ENCODE data around the gene BRD3OS. TPM values are rescaled to one million over a fixed set of nuclear protein-coding genes. Genes with fewer than 3 reads are reported as not detected.

BRD3OS gene
- 10 to 100 TPM in 1 of 3 donors, 1 to 10 TPM in 2; 3.6 to 17.6 (median 4.9) TPM for total RNA-seq
- long read RNA-seq, donor 1, full-length matches to known transcripts, result 25 of 44 reads
- long read RNA-seq, donor 1, partial matches to known transcripts, result 1 of 44 reads
- long read RNA-seq, donor 1, other reads (novel, unspliced or antisense), result 18 of 44 reads
- long read RNA-seq, donor 2, full-length matches to known transcripts, result 11 of 12 reads
- long read RNA-seq, donor 2, partial matches to known transcripts, result 1 of 12 reads
- long read RNA-seq, donor 2, other reads (novel, unspliced or antisense), result 0 of 12 reads

GRCh38 chr9:134024828-134025605 is at the start of gene BRD3OS:
TSS of gene BRD3OS (plus strand) at chr9:134025481. CDS start at chr9:134026748, 1,267 bp downstream.
- Histone ChIP-seq H3K4me1 (ENCODE audit: low read depth) (peaks cover 6% of the 10 kb centered on the region), H3K36me3 (ENCODE audit: low read depth) (no peaks in the 10 kb centered on the region), H3K9me3 (no peaks in the 10 kb centered on the region), H3K4me3 (peak within 1 kb of the TSS; percentile 50)
- TF ChIP-seq, protein P1, sequence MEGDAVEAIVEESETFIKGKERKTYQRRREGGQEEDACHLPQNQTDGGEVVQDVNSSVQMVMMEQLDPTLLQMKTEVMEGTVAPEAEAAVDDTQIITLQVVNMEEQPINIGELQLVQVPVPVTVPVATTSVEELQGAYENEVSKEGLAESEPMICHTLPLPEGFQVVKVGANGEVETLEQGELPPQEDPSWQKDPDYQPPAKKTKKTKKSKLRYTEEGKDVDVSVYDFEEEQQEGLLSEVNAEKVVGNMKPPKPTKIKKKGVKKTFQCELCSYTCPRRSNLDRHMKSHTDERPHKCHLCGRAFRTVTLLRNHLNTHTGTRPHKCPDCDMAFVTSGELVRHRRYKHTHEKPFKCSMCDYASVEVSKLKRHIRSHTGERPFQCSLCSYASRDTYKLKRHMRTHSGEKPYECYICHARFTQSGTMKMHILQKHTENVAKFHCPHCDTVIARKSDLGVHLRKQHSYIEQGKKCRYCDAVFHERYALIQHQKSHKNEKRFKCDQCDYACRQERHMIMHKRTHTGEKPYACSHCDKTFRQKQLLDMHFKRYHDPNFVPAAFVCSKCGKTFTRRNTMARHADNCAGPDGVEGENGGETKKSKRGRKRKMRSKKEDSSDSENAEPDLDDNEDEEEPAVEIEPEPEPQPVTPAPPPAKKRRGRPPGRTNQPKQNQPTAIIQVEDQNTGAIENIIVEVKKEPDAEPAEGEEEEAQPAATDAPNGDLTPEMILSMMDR (IDR thresholded peaks at IDR 0.05), result no peak
- intact Hi-C loops (cut with DNase I, micrococcal nuclease), result no loop called here
- DNase-seq (peak; percentile 95 to 98 (median 95)), ATAC-seq (peak; percentile 98)

- intact Hi-C loops (cut with DNase I, micrococcal nuclease), result no loop called here
- DNase-seq (no peak), ATAC-seq (no peak)
- no peaks in the 10 kb centered on the region for H3K36me3 ChIP-seq (ENCODE audit: low read depth)
- TF ChIP-seq, protein P1 (IDR thresholded peaks at IDR 0.05), result no peak
- no peaks in the 10 kb centered on the region for H3K9me3 ChIP-seq
- H3K4me1 ChIP-seq (ENCODE audit: low read depth), result peaks cover 32% of the 10 kb centered on the region
- H3K4me3 ChIP-seq, result no peak overlapping the region
Observed at GRCh38 chr9:133975511-133975910, 49.8 kb upstream of the BRD3OS start.

GRCh38 chr9:133976191-133976861 is 49.0 kb upstream of the BRD3OS start:
- H3K36me3 ChIP-seq (ENCODE audit: low read depth), result no peaks in the 10 kb centered on the region
- TF ChIP-seq, protein P1 (IDR thresholded peaks at IDR 0.05), result no peak
- no peak overlapping the region for H3K4me3 ChIP-seq
- intact Hi-C loops (cut with DNase I, micrococcal nuclease), result no loop called here
- H3K4me1 ChIP-seq (ENCODE audit: low read depth), result peaks cover 27% of the 10 kb centered on the region
- no peaks in the 10 kb centered on the region for H3K9me3 ChIP-seq
- ATAC-seq, result no peak
- peak in 1 of 3 donors; percentile 34 for DNase-seq

- Histone ChIP-seq H3K4me1 (ENCODE audit: low read depth) (peaks cover 22% of the 10 kb centered on the region), H3K4me3 (no peak overlapping the region), H3K9me3 (no peaks in the 10 kb centered on the region), H3K36me3 (ENCODE audit: low read depth) (no peaks in the 10 kb centered on the region)
- peak in 2 of 3 donors; percentile 27 to 50 for DNase-seq
- ATAC-seq, result no peak
- intact Hi-C loops (cut with DNase I, micrococcal nuclease), result no loop called here
- TF ChIP-seq, protein P1 (IDR thresholded peaks at IDR 0.05), result no peak
Observed at GRCh38 chr9:133976887-133977286, 48.4 kb upstream of the BRD3OS start.

DNA sequence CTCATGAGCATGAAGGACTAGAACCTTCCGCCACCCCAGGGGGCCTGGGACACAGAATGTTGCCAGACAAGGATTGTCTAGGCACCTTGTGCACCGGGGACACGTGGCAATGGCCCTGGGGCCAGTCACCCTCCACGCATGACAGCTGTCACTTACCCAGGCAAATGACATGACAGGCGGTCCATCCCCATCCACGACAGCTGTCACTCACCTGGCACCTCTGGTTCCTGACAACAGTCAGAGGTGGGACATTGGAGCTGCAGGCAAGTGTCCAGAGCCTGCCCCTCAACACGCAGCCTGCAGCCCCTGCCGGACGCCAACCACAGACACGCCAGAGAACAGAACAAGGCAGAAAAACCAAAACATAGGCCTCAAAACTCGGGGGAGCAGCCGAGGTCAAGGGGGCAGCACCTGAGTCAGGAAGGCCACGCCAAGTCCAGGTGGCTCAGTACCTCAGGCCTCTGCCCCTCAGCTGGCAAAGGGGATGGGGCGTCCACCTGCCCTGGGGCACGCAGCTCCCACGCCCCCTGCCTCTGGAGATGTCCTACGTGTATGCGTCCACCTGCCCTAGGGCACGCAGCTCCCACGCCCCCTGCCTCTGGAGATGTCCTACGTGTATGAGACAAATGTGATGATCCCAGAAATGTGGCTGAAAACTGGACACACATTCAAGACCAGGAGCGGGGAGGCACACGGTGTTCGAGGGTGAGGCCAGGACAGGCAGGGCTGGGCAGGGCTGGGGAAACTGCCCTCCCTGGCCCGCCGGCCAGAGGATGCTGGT is 47.7 kb upstream of the BRD3OS start:
- Histone ChIP-seq H3K4me3 (no peak overlapping the region), H3K36me3 (ENCODE audit: low read depth) (no peaks in the 10 kb centered on the region), H3K4me1 (ENCODE audit: low read depth) (peaks cover 16% of the 10 kb centered on the region), H3K9me3 (no peaks in the 10 kb centered on the region)
- intact Hi-C loops (cut with DNase I, micrococcal nuclease), result no loop called here
- ATAC-seq, result no peak
- peak in 2 of 3 donors; percentile 23 to 45 for DNase-seq
- TF ChIP-seq, protein P1 (IDR thresholded peaks at IDR 0.05), result no peak

All from mucosa of descending colon (tissue), 3 donors.